BJ (cell line): ENCODE results near the gene B3GAT1. TPM values are rescaled to one million over a fixed set of nuclear protein-coding genes. Genes with fewer than 3 reads are reported as not detected.

Source experiments
- CTCF ChIA-PET: fragments of 350-600 bp; formaldehyde crosslinking; extraction: SDS; loops from one replicate; lab custom pipeline; 2021; ENCODE audit warnings: antibody characterized with exemption, inconsistent platforms; lab: Yijun Ruan, JAX
- POLR2A ChIA-PET: fragments of 300-600 bp; sonication (Branson Sonifier 250); formaldehyde crosslinking; extraction: SDS; loops from one replicate; lab custom pipeline; 2021; ENCODE audit warnings: antibody characterized with exemption; lab: Charles Lee
- DNase-seq: peaks from one replicate; pipeline ENCODE4 v3.0.0-alpha.2; 2011; ENCODE audit warnings: low read depth
- H3K27me3 ChIP-seq: 2 replicates; pipeline ENCODE4 v1.6.0; 2011; ENCODE audit warnings: low read length; ENCODE audit not compliant: control insufficient read depth, insufficient read depth
- H3K36me3 ChIP-seq: 2 replicates; pipeline ENCODE4 v1.5.1; 2011; ENCODE audit warnings: low read length; ENCODE audit not compliant: control insufficient read depth, insufficient read depth
- H3K4me3 ChIP-seq: 2 replicates; pipeline ENCODE4 v1.5.1; 2011; ENCODE audit warnings: low read depth, mild to moderate bottlenecking, control low read depth, low read length
- CTCF ChIP-seq: IDR thresholded peaks from 2 replicates; pipeline ENCODE4 v1.5.1; 2011; ENCODE audit warnings: low read depth, mild to moderate bottlenecking, control low read depth, inconsistent platforms, low read length, moderate library complexity; ENCODE audit not compliant: insufficient read depth
- polyA plus RNA-seq: library from polyadenylated mRNA; depleted of rRNA; stranded (reverse); fragments of >200 nt; gene quantifications from 2 replicates; pipeline ENCODE4 v1.2.3, GENCODE V29; 2011

B3GAT1 gene
- polyA plus RNA-seq, 1 experiment: not detected

DNA sequence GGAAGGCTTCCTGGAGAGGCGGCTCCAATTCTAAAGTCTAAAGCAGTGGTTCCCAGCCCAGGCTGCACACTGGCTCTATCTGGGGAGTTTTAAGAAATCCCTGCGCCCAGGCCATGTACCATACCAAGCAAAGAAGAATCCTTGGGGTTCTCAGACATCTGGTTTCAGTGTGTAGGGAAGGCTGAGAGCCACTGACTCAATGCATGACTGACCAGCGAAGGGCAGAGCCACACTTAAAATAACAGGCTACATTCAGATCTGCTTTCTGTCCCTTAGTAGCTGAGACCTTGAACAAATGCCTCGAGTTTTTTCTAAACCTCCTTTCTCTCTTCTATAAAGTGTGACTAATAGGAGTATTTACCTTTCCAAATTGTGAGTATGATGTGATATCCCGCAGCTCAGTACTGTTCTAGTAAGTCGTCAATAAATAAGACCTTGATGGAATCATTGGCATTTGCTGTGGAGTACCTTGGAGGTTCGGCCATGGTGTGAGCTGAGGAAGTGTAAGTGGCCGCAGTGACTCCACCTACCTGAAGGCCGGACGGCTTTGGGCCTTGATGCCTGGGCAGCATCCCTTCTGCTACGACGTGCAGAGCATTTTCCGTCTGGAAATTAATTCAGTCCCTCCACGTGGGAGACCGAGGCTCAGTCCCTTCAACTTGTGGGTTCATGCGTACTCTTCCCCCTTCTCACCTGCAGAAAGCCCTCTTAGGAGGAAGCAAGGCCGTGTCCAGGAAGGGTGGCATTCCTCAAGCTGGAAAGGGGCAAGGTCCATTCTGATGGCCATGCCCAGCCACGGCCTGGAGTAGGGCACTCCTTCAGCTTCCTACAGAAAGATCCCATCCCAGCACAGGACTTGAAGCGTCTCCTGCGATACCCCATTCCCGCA is 55.1 kb downstream of the B3GAT1 start:
- H3K27me3 ChIP-seq: no peaks in the 10 kb centered on the region
- CTCF ChIA-PET: no interaction called here
- H3K4me3 ChIP-seq: no peak overlapping the region
- no peak for DNase-seq
- POLR2A ChIA-PET: no interaction called here
- TF ChIP-seq CTCF: no peak
- H3K36me3 ChIP-seq: no peaks in the 10 kb centered on the region

- POLR2A ChIA-PET: no interaction called here
- CTCF ChIA-PET: no interaction called here
- TF ChIP-seq CTCF: no peak
Observed at GRCh38 chr11:134355656-134356055, 56.4 kb downstream of the B3GAT1 start.

DNA sequence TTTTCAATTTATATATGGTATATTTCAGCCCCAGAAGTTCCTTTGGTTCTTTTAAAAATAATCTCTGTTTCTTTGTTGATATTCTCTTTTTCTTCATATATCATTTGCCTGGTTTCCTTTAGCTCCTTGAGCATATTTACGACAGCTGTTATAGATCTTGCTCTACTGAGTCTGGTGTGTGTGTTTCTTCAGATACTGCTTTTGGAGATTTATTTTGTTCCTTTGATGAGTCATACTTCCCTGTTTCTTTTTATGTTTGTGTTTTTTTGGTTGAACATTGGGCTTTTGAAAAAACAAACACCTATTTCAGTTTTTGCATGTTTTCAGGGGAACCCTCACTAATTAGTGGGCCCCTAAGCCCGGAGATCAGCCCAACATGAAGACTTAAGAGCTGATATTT is 56.9 kb downstream of the B3GAT1 start:
- Histone ChIP-seq H3K27me3 (no peaks in the 10 kb centered on the region), H3K36me3 (no peaks in the 10 kb centered on the region), H3K4me3 (no peak overlapping the region)
- ChIA-PET POLR2A (no interaction called here), CTCF (no interaction called here)
- TF ChIP-seq CTCF: no peak
- no peak for DNase-seq

More at GRCh38 chr11:134355656-134356055, 56.4 kb downstream of the B3GAT1 start:
- no peaks in the 10 kb centered on the region for H3K27me3 ChIP-seq
- no peak overlapping the region for H3K4me3 ChIP-seq
- no peaks in the 10 kb centered on the region for H3K36me3 ChIP-seq
- no peak for DNase-seq

GRCh38 chr11:134352111-134352510 is 59.9 kb downstream of the B3GAT1 start:
- POLR2A ChIA-PET: no interaction called here
- CTCF ChIA-PET: no interaction called here
- Histone ChIP-seq H3K4me3 (no peak overlapping the region), H3K27me3 (no peaks in the 10 kb centered on the region), H3K36me3 (no peaks in the 10 kb centered on the region)
- no peak for DNase-seq
- no peak for TF ChIP-seq CTCF

DNA sequence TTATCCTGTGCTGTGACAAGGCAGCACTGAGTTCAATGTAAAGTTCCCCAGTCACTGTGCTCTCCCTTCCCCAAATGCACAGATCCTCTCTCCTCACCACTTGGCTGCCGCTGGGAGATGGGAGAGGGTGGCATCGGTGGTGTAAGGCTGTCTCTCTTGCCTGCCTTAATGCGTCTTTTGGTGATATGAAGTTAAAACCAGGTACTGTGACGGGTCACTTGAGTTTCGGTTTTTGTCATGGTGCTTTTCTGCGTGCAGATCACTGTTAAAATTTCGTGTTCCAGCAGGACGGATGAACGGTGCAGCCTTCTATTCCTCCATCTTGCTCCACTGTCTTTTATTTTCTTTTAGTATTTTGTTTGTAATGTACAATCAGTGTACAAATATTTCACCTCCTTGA is 61.7 kb downstream of the B3GAT1 start:
- POLR2A ChIA-PET: no interaction called here
- no peak for TF ChIP-seq CTCF
- Histone ChIP-seq H3K27me3 (no peaks in the 10 kb centered on the region), H3K36me3 (no peaks in the 10 kb centered on the region), H3K4me3 (no peak overlapping the region)
- CTCF ChIA-PET: interaction anchor here (0.6 kb wide), 1 partner anchor 467 kb away, joined by 3 read pairs; no protein-coding TSS in a partner anchor
- DNase-seq: no peak
